Measurements from ENCODE around the gene ARFGEF2. TPM values are rescaled to one million over a fixed set of nuclear protein-coding genes. Genes with fewer than 3 reads are reported as not detected.

ARFGEF2 gene
- polyA plus RNA-seq, 1 donor from 2014 or later: 19.8 TPM

DNA sequence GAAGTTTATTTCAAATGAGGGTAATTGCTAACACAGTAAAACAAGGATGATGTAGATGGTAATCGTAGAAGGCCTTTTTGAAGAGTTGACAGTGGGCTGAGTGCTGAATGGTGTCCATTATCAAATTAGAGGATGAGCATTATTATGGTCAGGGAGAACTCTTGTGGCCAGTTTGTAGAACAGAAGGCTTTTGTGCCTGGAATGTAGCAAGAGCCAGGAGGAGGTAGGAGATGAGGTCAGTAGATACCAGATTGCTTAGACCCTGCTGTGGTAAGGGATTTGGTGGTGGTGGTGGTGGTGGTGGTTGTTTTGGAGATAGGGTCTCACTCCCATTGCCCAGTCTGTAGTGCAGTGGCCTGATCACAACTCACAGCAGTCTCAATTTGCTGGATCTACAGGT lies 130.8 kb downstream of the ARFGEF2 start:
- Histone ChIP-seq H3K4me3 (ENCODE audit: low read length) (no peak overlapping the region), H3F3A (ENCODE audit: insufficient read depth, low read length, poor library complexity, severe bottlenecking) (no peaks in the 10 kb centered on the region), H4K20me1 (ENCODE audit: insufficient read depth) (no peaks in the 10 kb centered on the region), H3K4me2 (ENCODE audit: low read length) (no peak overlapping the region), H3K79me2 (replicated peaks; ENCODE audit: insufficient read depth, low read length) (peaks cover 99% of the 10 kb centered on the region), H3K9me3 (ENCODE audit: low read length) (no peaks in the 10 kb centered on the region), H3K27me3 (ENCODE audit: insufficient read depth, low read depth, low read length) (no peaks in the 10 kb centered on the region), H2AFZ (ENCODE audit: low read depth, low read length) (no peak overlapping the region), H3K9me2 (ENCODE audit: insufficient read depth, low read length) (no peaks in the 10 kb centered on the region), H3K27ac (ENCODE audit: low read length) (no peak overlapping the region), H3K9ac (ENCODE audit: low read length) (no peak overlapping the region), H3K36me3 (ENCODE audit: insufficient read depth, low read length) (no peaks in the 10 kb centered on the region)
- TF ChIP-seq MXI1 (conservative IDR thresholded peaks at IDR 0.05; ENCODE audit: poor library complexity, severe bottlenecking) (no peak), TAF1 (IDR thresholded peaks at IDR 0.05; ENCODE audit: low read depth) (no peak), SMC3 (conservative IDR thresholded peaks at IDR 0.05; ENCODE audit: poor library complexity) (no peak), EZH2 (IDR thresholded peaks at IDR 0.05; ENCODE audit: borderline replicate concordance, insufficient read depth, low read length, poor library complexity, severe bottlenecking) (no peak), RAD21 (conservative IDR thresholded peaks at IDR 0.05) (no peak)

- Histone ChIP-seq H3K9ac (ENCODE audit: low read length) (no peak overlapping the region), H3K4me2 (ENCODE audit: low read length) (no peak overlapping the region), H3K9me3 (ENCODE audit: low read length) (no peaks in the 10 kb centered on the region), H3K36me3 (ENCODE audit: insufficient read depth, low read length) (no peaks in the 10 kb centered on the region), H3F3A (ENCODE audit: insufficient read depth, low read length, poor library complexity, severe bottlenecking) (no peaks in the 10 kb centered on the region), H3K27me3 (ENCODE audit: insufficient read depth, low read depth, low read length) (no peaks in the 10 kb centered on the region), H3K9me2 (ENCODE audit: insufficient read depth, low read length) (no peaks in the 10 kb centered on the region), H3K4me3 (ENCODE audit: low read length) (no peak overlapping the region), H4K20me1 (ENCODE audit: insufficient read depth) (no peaks in the 10 kb centered on the region), H3K27ac (ENCODE audit: low read length) (no peak overlapping the region), H3K79me2 (replicated peaks; ENCODE audit: insufficient read depth, low read length) (peaks cover 94% of the 10 kb centered on the region), H2AFZ (ENCODE audit: low read depth, low read length) (no peak overlapping the region)
- TF ChIP-seq TAF1 (IDR thresholded peaks at IDR 0.05; ENCODE audit: low read depth): no peak
- no peak for TF ChIP-seq EP300 (conservative IDR thresholded peaks at IDR 0.05; ENCODE audit: poor library complexity, severe bottlenecking)
- no peak for TF ChIP-seq RAD21 (conservative IDR thresholded peaks at IDR 0.05)
- TF ChIP-seq, protein P1, sequence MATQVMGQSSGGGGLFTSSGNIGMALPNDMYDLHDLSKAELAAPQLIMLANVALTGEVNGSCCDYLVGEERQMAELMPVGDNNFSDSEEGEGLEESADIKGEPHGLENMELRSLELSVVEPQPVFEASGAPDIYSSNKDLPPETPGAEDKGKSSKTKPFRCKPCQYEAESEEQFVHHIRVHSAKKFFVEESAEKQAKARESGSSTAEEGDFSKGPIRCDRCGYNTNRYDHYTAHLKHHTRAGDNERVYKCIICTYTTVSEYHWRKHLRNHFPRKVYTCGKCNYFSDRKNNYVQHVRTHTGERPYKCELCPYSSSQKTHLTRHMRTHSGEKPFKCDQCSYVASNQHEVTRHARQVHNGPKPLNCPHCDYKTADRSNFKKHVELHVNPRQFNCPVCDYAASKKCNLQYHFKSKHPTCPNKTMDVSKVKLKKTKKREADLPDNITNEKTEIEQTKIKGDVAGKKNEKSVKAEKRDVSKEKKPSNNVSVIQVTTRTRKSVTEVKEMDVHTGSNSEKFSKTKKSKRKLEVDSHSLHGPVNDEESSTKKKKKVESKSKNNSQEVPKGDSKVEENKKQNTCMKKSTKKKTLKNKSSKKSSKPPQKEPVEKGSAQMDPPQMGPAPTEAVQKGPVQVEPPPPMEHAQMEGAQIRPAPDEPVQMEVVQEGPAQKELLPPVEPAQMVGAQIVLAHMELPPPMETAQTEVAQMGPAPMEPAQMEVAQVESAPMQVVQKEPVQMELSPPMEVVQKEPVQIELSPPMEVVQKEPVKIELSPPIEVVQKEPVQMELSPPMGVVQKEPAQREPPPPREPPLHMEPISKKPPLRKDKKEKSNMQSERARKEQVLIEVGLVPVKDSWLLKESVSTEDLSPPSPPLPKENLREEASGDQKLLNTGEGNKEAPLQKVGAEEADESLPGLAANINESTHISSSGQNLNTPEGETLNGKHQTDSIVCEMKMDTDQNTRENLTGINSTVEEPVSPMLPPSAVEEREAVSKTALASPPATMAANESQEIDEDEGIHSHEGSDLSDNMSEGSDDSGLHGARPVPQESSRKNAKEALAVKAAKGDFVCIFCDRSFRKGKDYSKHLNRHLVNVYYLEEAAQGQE (IDR thresholded peaks at IDR 0.05; ENCODE audit: borderline replicate concordance): no peak
- TF ChIP-seq POLR2AphosphoS5 (IDR thresholded peaks at IDR 0.05): no peak
- TF ChIP-seq MXI1 (conservative IDR thresholded peaks at IDR 0.05; ENCODE audit: poor library complexity, severe bottlenecking): no peak
Measured at GRCh38 chr20:49054056-49054643, 132.6 kb downstream of the ARFGEF2 start.

DNA sequence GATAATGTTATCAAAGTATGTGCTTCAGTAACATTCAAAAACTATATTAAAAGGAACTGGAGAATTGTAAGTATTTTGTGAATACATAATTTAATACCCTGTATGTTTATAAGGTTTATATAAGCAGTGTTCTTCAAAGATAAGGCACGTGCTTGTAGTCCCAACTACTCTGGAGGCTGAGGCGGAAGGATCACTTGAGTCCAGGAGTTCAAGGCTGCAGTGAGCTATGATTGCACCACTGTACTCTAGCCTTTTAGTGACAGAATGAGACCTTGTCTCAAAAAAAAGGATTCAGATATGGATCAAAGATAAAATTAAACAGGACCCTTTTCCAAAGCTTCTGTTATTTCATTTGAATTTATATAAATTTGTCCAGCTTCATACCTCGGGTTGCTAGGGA lies 141.8 kb downstream of the ARFGEF2 start:
- Histone ChIP-seq H3K9me2 (ENCODE audit: insufficient read depth, low read length) (no peaks in the 10 kb centered on the region), H3K36me3 (ENCODE audit: insufficient read depth, low read length) (peaks cover 5% of the 10 kb centered on the region), H3K27ac (ENCODE audit: low read length) (no peak overlapping the region), H4K20me1 (ENCODE audit: insufficient read depth) (no peaks in the 10 kb centered on the region), H3K4me2 (ENCODE audit: low read length) (no peak overlapping the region), H3K9me3 (ENCODE audit: low read length) (no peaks in the 10 kb centered on the region), H3K4me3 (ENCODE audit: low read length) (no peak overlapping the region), H2AFZ (ENCODE audit: low read depth, low read length) (no peak overlapping the region), H3K9ac (ENCODE audit: low read length) (no peak overlapping the region), H3K27me3 (ENCODE audit: insufficient read depth, low read depth, low read length) (no peaks in the 10 kb centered on the region), H3F3A (ENCODE audit: insufficient read depth, low read length, poor library complexity, severe bottlenecking) (no peaks in the 10 kb centered on the region), H3K79me2 (replicated peaks; ENCODE audit: insufficient read depth, low read length) (peaks cover 11% of the 10 kb centered on the region)
- TF ChIP-seq EP300 (conservative IDR thresholded peaks at IDR 0.05; ENCODE audit: poor library complexity, severe bottlenecking): no peak
- TF ChIP-seq MXI1 (conservative IDR thresholded peaks at IDR 0.05; ENCODE audit: poor library complexity, severe bottlenecking): no peak
